HL-60/S4 (cell line): ENCODE data around the gene FASTKD1.
"Not testable (repeated sequence)": the region's sequence is repeated elsewhere in the genome, so short reads cannot be mapped to it uniquely, and the experiment has no call there.

Experiments used
- in situ Hi-C: fragments of 300-500 bp; cut with MboI; formaldehyde crosslinking; loops from 2 replicates; pipeline ENCODE4 v1.14.3; 2022; ENCODE audit warnings: low sequenced_read_pairs

FASTKD1 gene

DNA sequence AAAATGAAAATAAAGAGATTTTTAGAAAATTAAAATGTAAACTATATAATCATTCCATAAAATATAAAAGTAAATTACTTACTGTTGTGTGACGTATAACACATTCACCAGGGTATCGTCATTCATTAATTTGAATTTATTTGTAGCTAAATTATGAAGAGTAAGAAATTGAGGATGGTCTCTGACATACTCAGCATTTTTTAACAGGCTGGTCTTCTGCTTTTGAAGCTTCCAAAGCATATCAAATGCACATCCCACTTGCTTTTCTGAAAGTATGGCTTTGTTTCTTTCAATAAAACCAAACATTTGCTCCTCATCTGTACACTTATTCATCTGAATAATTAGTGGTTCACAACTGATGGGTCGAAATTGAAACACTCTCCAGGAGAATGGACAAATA is 2.1 kb downstream of the FASTKD1 start:
- in situ Hi-C loops, result no loop called here

DNA sequence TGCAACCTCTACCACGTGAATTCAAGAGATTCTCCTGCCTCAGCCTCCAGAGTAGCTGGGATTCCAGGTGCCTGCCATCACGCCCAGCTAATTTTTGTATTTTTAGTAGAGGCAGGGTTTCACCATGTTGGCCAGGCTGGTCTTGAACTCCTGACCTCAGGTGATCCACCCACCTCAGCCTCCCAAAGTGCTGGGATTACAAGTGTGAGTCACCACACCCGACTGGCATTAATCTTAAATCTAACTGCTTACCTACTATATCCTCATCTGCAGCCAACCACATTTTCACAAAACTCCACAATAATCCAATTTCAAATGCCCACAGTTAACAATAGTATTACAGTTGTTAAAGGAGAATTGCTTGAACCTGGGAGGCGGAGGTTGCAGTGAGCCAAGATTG is 2.9 kb downstream of the FASTKD1 start:
- in situ Hi-C loops, result not testable (repeated sequence)

DNA sequence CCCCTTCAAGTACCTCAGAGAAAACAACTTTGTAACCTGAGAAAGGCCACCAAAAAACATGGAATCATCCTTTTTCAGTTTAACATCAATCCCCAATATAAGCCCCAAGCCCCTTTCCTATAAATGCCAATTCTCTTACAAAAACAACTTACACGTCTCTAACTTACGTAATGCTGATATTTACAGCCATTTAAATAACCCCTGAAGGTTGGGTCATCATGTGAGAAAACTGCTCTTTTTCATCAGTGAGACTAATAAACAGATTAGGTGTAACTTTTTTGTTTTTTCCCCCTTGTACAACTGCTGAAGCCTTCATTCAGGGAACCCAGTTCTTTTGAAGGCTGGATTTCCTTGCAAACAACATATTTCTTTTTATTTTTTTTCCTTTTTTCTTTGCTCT is 3.7 kb downstream of the FASTKD1 start:
- in situ Hi-C loops, result no loop called here

DNA sequence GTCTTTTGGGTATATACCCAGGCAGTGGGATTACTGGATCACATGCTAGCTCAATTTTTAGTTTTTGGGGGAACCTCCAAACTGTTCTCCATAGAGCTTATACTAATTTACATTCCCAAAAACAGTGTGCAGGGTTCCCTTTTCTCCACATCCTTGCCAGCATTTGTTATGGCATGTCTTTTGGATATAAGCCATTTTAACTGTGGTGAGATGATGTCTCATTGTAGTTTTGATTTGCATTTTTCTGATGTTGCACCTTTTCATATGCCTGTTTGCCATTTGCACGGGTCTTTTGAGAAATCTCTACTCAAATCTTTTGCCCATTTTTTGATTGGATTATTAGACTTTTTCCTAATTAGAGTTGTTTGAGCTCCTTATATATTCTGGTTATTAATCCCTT is 8.0 kb downstream of the FASTKD1 start:
- in situ Hi-C loops, result no loop called here

DNA sequence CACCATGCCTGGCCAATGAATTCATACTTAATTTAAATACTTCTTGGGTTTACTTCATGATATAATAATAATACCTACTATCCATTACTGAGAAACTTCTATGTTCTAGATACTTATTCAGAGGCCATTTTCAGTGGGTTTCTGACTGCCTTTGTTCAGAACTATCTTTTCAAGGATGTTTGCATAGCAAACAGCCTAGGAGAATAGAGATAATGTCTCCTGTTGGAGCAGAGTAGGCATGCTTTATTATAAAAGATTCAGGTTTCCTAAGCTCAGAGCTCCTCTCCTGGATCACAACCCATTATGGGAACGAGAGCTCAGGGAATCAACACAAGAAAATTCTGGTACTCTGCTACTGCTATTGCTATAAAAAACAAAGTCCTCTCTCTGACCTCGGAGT is 11.1 kb downstream of the FASTKD1 start:
- in situ Hi-C loops, result no loop called here

DNA sequence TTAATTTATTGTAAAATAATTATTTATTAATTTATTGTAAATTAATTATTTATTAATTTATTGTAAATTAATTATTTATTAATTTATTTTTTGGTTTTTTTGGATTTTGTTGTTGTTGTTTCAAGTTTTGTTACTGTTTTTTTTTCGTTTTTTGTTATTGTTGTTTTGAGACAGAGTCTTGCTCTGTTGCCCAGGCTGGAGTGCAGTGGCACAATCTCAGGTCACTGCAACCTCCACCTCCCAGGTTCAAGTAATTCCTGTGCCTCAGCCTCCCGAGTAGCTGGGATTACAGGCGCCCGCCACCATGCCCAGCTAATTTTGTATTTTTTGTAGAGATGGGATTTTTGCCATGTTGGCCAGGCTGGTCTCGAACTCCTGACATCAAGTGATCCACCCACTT is 11.6 kb downstream of the FASTKD1 start:
- in situ Hi-C loops, result not testable (repeated sequence)

DNA sequence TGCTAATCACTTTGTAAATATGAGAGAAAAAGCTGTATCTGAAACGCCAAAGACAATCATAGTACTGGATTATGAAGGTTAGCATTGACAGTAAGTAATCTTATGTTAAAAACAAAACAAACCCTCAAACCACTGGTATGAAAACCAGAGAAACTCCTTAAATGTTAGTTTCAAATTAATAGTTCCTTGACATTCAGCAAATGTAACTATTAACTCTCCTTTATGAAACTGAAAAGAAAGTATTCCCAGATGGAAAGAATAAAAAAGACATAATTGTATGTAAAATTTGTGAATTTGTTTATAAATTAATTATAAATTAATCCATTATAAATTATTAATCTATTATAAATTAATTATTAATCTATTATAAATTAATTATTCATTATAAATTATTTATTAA is 12.3 kb downstream of the FASTKD1 start:
- in situ Hi-C loops, result no loop called here

DNA sequence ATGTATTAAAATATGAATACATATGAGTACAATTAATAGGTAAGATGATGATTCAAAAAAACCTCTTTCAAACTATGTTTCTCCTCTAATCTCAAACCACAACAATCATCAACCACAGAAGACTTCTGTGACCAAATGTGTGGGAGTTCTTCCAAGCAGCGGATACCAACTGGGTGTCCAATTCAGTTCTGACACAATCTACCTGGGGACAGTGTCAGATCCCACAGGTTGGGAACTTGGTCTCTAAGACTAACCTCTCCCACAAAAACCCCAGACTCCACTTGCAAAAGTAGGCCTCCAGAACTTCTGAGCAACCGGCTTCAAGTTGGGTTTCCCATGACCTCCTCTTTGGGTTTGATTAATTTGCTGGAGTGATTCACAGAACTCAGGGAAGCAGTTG is 26.9 kb downstream of the FASTKD1 start:
- in situ Hi-C loops, result no loop called here

DNA sequence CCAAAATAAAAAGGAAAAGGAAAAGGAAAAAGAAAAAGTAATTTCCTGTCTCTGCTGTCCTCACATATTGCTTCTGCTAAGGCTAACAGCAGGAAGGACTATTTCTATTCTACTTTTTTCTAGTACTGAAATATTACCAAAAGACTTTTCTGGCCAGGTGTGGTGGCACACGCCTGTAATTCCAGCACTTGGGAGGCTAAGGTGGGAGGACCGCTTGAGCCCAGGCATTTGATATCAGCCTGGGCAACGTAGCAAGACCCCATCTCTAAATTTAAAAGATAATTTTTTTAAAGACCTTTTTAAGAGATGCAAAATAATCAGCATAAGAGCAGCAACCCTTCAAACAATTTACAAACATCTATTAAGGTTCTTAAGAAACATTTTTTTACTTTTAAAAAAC is 31.2 kb downstream of the FASTKD1 start:
- in situ Hi-C loops, result no loop called here

DNA sequence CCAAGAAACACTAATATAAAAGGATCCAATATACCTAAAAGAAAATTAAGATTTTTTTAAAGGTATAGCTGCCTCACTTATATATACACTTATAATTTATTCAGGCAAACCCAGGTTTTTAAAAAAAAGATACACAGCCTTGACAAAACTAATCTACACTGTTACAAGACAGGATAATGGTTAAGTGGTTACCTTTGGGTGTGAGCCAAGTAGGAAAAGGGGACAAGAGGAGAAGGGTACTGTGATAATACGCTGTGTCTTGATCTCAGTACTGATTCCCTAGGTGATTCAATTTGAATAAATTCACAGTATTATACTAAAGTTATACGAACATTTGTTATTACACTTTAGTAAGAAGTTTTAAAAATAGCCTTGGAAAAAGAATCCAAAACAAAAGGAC is 33.5 kb downstream of the FASTKD1 start:
- in situ Hi-C loops, result no loop called here

DNA sequence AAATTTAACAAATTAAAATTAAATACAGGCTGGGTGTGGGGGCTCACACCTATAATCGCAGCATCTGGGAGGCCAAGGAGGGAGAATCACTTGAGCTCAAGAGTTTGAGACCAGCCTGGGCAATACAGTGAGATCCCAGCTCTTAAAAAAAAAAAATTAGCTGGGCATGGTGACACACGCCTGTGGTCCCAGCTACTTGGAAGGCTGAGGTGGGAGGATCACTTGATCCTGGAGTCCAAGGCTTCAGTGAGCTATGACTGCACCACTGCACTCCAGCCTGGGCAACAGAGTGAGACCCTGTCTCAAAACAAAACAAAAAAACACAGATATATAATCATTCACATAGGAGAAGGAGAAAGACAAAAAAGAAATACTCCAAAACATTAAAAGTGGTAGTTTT is 34.2 kb downstream of the FASTKD1 start:
- in situ Hi-C loops, result not testable (repeated sequence)

DNA sequence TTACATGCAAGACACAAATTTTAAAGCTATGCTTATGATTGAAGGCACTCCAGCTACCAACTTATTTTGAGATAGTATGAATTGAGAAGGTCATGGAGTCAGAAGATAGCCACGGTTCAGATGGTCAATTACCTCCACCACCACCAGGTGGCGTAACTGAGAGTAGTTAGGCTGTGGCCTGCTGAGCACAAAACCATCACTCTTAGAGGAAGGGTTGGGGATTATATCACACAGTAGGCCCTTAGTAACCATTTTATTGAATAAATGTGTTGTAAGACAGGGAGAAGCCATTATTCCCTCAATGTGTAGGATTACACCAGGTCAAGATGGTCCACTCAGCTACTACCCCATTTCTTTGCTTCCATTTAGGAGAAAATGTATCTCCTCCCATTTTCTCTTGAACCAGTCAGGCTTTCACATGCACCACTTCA is 45.4 kb downstream of the FASTKD1 start:
- in situ Hi-C loops, result no loop called here

DNA sequence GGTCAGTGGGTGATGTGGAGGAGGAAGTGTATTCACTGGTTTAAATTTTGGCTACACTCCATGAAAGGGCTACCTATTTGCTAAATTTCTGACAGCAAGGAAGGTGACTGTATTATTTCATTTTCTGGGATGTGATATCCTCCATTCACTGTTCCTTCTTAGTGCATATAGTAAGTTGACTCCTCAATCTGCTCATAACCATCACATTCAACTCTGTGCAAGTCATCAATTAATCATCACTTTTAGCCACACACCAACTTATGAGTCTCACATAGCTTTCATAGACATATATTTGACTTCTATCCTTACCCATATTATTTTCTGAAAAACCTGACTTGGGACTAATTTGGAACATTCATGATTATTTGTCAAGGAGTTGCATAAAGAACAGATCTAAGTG is 47.2 kb downstream of the FASTKD1 start:
- in situ Hi-C loops, result no loop called here

DNA sequence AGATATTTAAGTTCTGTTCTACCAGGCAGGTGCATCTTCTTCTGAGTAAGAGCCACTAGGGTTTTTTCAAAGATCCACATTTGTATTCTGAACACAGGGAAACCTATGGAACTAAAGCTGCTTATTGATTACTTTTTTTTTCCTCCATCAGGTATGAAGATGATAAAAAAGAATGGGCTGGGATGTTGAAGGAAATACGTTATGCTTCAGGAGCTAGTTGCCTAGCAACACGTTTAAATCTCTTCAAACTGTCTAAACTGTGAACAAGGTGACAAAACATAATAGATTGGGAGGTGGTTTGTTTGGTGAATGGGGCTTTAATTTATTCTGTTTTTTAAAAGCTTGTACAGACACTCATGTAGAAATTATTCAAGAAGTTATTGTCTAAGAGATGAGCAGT is 48.2 kb downstream of the FASTKD1 start:
- in situ Hi-C loops, result no loop called here

DNA sequence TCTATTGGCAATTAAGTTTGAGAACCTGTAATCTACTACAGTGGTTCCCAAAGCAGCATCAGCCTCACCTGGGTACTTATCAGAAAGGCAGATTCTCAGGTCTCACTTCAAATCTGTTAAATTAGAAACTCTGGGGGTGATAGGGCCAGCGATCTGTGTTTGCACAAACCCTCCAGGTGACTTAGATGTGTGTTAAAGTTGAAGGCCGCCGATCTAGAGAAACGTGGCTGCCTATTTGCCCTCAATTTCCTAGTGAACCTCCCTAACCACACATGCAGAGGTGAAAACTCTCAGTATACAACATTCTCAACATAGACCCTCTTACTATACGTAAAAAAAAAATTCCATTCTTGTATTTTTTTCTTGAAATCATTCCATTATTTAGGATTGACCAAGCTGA is 50.0 kb downstream of the FASTKD1 start:
- in situ Hi-C loops, result no loop called here

DNA sequence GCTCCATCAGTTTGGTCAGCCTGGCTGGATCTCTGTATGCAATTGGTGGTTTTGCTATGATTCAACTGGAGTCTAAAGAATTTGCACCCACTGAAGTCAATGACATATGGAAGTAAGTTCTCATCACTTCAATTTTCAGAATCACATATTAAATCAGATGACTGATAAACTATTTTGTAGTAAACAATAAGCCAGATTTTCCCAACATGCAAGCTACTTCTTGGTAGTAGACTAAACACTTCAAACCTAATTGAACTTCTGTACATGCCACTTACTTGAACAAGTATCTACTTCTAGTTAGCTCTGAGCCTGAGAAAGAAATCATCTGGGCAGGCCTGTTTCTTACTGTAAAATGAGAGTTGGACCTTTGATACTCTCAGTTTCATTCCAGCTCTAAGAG is 52.8 kb downstream of the FASTKD1 start:
- in situ Hi-C loops, result no loop called here

DNA sequence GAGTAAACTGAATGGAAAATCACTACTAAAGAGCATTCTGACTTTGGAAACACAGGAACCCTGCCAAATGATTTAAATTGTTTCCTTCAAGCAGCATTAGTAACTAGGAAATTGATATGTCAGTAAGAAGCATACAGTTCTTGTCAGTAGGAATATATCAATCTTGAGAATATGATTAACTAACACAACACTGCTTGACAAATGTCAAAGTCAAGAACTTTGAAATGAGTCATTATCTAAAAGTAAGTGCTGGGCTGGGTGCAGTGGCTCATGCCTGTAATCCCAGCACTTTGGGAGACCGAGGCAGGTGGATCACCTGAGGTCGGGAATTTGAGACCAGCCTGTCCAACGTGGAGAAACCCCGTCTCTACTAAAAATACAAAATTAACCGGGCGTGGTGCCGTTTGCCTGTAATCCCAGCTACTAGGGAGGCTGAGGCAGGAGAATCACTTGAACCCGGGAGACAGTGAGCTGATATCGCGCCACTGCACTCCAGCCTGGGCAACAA is 57.1 kb downstream of the FASTKD1 start:
- in situ Hi-C loops, result not testable (repeated sequence)

DNA sequence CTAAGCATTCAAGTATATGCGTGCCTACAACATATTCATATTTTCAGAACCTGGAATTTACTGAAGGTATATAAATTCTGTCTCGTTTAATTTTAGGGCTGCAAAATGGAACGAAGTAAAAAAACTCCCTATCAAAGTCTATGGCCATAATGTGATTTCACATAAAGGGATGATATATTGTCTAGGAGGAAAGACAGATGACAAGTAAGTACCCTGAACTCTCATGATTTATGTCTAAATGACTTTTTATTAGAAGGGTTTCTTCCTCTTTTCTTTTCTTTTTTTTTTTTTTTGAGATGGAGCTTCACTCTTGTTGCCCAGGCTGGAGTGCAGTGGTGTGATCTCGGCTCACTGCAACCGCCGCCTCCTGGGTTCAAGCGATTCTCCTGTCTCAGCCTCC is 58.9 kb downstream of the FASTKD1 start:
- in situ Hi-C loops, result not testable (repeated sequence)

DNA sequence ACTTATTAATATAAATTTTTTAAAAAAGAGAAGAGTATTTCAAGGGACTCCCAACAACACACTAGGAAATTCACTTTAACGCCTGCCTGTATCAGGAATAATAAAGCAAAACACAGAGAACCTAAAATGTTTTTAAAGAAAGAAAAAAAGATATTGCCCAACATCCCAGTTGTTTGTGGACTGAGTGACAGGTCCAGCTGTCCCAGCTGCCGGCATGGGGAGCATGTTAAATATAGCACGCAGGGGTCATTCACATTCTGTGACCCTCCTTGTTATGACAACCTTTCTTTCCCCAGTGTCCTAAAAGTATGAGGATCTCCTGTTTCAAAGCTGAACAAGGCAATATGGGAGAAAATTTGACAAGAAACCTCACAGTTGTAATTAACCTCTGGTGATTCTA is 59.7 kb downstream of the FASTKD1 start:
- in situ Hi-C loops, result no loop called here

DNA sequence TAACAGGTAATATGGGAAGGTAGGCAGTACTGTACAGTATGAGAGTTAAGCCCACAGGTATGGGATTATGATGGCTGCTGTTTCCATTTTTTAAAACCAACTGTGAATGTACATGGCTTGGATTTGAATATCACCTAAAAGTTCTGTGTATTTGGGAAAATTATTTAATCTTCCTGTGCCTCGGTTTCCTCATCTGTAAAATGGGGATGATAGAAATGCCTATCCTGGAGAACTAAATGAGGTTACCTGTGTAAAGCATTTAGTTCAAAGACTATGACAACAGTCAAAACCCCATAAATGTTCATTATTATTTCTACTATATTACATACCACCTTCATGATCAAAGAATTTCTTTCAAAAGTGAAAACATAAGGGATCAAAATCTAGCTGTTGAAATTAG is 60.6 kb downstream of the FASTKD1 start:
- in situ Hi-C loops, result no loop called here

DNA sequence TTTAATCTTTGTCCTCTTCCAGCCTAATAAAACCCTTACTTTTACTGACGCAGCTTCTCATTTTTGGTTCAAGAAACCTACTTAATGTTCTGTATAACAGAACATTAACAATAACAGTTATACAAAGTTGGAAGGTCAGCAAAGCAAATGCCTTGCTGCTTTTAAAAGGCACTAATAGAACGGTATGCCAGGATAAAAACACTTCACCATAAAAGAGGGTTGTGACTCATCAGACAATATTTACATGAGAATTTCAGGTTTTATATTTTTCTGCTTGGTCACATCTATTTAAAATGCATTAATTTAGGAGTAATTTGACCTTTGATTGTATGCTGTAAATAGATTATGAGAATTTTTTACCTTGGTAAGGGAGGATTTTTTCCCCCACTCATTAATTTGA is 61.1 kb downstream of the FASTKD1 start:
- in situ Hi-C loops, result no loop called here

DNA sequence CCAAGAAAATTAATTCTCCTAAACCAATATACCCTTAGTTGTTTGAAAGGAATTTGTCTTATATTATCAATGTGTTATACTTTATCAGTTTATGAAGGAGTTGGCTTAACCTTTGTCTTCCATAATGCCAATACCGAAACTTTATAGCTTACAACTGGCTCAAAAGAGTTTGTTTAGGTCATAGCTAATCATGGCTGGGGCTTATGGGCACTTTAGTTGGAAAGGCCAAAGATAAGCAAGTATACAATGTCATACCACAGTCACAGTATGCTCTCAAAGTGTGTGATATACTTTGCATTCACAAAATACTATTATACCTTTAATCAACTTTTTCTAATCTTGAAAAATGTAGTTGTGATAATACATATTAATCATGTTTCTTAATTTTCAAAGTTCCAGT is 61.8 kb downstream of the FASTKD1 start:
- in situ Hi-C loops, result no loop called here

DNA sequence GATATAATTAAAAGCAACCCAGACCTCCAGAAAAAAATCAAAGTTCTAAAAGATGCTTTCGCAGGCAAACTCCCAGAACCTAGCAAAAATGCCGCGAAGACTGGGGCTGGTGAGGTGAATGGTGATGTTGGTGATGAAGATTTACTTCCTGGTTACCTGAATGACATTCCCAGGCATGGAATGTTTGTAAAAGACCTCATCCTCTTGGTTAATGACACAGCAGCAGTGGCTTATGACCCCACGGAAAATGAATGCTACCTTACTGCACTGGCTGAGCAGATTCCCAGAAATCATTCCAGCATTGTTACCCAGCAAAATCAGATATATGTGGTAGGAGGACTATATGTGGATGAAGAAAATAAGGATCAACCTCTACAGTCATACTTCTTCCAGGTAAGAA is 63.2 kb downstream of the FASTKD1 start:
- in situ Hi-C loops, result no loop called here

DNA sequence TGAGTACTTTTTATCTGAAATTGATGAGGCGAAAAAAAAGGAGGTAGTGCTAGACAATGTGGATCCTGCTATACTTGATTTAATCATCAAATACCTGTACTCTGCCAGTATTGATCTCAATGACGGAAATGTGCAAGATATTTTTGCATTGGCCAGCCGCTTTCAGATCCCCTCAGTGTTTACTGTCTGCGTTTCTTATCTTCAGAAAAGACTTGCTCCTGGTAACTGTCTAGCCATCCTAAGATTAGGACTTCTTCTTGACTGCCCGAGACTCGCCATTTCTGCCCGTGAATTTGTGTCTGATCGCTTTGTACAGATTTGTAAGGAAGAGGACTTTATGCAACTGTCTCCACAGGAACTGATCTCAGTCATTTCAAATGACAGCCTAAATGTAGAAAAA is 63.7 kb downstream of the FASTKD1 start:
- in situ Hi-C loops, result no loop called here
